GM20000 (cell line): ENCODE results near the gene MRPL19.

Experiments used
- DNase-seq: peaks from one replicate; pipeline ENCODE4 v3.0.0; 2012; ENCODE audit warnings: low spot score
- CTCF ChIP-seq: IDR thresholded peaks from 2 replicates; pipeline ENCODE4 v1.5.1; 2012; ENCODE audit warnings: mild to moderate bottlenecking, control low read depth; ENCODE audit errors: extremely low read depth, missing control alignments

MRPL19 gene

GRCh38 chr2:75716406-75716805, 69.8 kb downstream of the MRPL19 start:
- TF ChIP-seq CTCF: no peak
- no peak for DNase-seq

- TF ChIP-seq CTCF: no peak
- DNase-seq: no peak
These were observed 73.0 kb downstream of the MRPL19 start for GRCh38 chr2:75719616-75720015.

- TF ChIP-seq CTCF: no peak
- no peak for DNase-seq
These were observed 73.9 kb downstream of the MRPL19 start for GRCh38 chr2:75720525-75720924.

- no peak for TF ChIP-seq CTCF
These were observed 76.1 kb downstream of the MRPL19 start for GRCh38 chr2:75722687-75723086.

GRCh38 chr2:75728614-75729419, 82.2 kb downstream of the MRPL19 start:
- no peak for DNase-seq
- TF ChIP-seq CTCF: no peak

More at GRCh38 chr2:75722687-75723086, 76.1 kb downstream of the MRPL19 start:
- no peak for DNase-seq

- TF ChIP-seq CTCF: no peak
- DNase-seq: no peak
These were observed 83.3 kb downstream of the MRPL19 start for GRCh38 chr2:75729861-75730260.

- DNase-seq: no peak
- TF ChIP-seq CTCF: no peak
These were observed 89.7 kb downstream of the MRPL19 start for GRCh38 chr2:75736276-75736675.
